ENCODE measurements around the gene BRI3BP.

DNA sequence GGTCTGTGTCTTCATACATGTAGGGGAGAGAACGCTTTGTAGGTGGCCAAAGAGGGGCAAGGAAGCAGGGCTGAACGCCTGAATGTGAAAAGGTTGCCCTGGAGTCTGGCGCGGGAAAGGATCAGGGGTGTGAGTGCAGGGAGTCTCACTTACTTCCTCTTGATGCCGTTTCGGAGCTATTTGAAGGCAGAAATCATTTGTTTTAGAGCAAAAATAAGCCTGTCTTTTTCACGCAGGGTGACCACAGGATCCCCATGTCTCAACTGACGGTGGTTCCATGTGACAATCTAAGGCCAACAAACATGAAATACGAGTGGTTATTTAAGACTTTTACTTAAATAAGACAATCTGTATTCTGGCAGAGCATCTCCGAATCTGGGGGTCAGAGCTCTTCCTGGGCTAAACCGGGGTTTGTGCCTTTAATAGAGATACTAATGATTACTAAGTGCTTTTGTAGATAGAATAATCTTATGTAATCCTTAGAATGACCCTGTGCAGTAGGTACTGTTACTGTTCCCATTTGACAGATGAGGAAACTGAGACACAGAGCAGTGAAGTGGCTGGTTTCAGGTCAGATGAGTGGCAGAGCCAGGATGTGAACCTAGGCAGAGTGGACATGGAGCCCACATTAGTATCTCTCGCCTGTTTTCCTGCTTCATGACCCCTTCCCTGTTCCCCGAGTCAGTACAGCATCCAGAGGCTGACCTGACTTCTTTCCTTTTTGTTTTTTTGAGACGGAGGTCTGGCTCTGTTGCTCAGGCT is 1.9 kb downstream of the BRI3BP start:
- TF ChIP-seq, protein P1, sequence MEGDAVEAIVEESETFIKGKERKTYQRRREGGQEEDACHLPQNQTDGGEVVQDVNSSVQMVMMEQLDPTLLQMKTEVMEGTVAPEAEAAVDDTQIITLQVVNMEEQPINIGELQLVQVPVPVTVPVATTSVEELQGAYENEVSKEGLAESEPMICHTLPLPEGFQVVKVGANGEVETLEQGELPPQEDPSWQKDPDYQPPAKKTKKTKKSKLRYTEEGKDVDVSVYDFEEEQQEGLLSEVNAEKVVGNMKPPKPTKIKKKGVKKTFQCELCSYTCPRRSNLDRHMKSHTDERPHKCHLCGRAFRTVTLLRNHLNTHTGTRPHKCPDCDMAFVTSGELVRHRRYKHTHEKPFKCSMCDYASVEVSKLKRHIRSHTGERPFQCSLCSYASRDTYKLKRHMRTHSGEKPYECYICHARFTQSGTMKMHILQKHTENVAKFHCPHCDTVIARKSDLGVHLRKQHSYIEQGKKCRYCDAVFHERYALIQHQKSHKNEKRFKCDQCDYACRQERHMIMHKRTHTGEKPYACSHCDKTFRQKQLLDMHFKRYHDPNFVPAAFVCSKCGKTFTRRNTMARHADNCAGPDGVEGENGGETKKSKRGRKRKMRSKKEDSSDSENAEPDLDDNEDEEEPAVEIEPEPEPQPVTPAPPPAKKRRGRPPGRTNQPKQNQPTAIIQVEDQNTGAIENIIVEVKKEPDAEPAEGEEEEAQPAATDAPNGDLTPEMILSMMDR (IDR thresholded peaks at IDR 0.05; ENCODE audit: low read length): no peak
- TF ChIP-seq EZH2 (optimal IDR thresholded peaks at IDR 0.05; ENCODE audit: low read depth, low read length) (no peak), EZH2phosphoT487 (IDR thresholded peaks at IDR 0.05; ENCODE audit: low read length) (no peak)

Data from MM.1S (cell line).